ENCODE data around the gene PNPT1. TPM values are rescaled to one million over a fixed set of nuclear protein-coding genes. Genes with fewer than 3 reads are reported as not detected.
A peak's percentile ranks its signal among the peaks of the same experiment; 100 is the strongest.

PNPT1 gene
- total and polyA plus RNA-seq, 2 of the 13 experiments (the other 11 are each of a cell fraction or from before 2014, with no cell fraction given): 23.4 to 61.0 TPM

DNA sequence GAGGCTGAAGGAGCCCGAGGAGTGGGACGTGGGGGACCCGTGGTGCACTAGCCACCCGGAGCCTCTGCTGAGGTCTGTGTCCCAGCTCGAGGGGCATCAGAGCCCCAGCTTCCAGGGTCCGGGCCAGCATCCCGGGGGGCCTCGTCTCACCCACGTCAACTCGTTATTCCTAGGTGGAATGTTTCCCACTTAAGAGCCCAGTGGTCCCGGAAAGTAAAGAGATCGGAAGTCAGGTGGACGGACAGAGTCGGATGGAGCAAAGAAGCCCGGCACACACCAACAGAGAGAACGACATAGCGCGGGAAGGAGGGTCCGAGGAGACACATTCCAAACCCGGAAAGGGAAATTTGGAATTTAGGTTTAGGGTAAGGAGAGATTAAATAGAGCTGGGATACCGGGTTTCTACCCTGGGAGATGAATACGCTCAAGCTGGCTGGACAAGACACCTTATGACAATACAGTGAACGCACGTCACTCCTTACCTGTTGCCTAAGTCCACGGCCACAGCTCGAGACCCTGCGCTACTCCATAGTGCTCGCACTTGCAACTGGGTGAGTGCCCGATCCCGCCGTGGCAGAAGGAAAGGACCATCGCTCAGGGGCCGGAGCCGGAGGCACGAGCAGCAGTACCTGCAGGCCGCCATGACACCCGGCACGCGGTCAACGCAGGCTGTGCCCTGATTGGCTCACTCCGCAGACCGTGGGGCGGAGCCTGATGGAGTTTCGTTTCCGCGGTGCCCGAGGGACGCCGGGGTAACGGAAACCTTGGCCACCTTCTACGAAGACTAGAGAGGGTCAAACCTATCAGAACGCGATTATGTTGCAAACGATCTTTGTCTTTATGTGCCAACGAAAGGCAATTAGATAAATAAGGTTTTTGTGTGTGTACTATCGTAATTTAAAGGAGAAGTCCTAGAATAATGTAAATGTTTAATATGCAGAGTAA lies at the start of gene PNPT1 (continued):
- TF ChIP-seq GTF2F1 (IDR thresholded peaks at IDR 0.05; ENCODE audit: low read length) (no peak), ZNF724P (CRISPR knock-in tag; IDR thresholded peaks at IDR 0.05; ENCODE audit: borderline replicate concordance) (peak; percentile 82; the same call in 1 of the 2 replicates), MAFF (IDR thresholded peaks at IDR 0.05; ENCODE audit: low read depth, low read length) (no peak), PRPF4 (IDR thresholded peaks at IDR 0.05; ENCODE audit: low read depth, low read length, poor library complexity, severe bottlenecking) (no peak), ATF1 (CRISPR knock-in tag; IDR thresholded peaks at IDR 0.05) (no peak), CREB1 (IDR thresholded peaks at IDR 0.05) (peak; percentile 60; the same call in 1 of the 2 replicates), CREB1 (CRISPR knock-in tag; IDR thresholded peaks at IDR 0.05) (peak; percentile 79), SMAD3 (CRISPR knock-in tag; IDR thresholded peaks at IDR 0.05) (peak; percentile 79), ZNF317 (CRISPR knock-in tag; IDR thresholded peaks at IDR 0.05) (0 out of 2 replicates have a peak, but pooled peaks have one; percentile 30), ZNF205 (CRISPR knock-in tag; IDR thresholded peaks at IDR 0.05) (peak; percentile 27; the same call in 1 of the 2 replicates), ZNF883 (CRISPR knock-in tag; IDR thresholded peaks at IDR 0.05; ENCODE audit: not compliant biosample characterization) (peak; percentile 92), HNRNPLL (IDR thresholded peaks at IDR 0.05; ENCODE audit: low read depth, low read length, poor library complexity, severe bottlenecking) (peak; percentile 67), ZNF282 (IDR thresholded peaks at IDR 0.05; ENCODE audit: partially characterized antibody) (no peak), ZFP36L2 (CRISPR knock-in tag; IDR thresholded peaks at IDR 0.05) (no peak; the same call in 1 of the 2 replicates), SCMH1 (CRISPR knock-in tag; IDR thresholded peaks at IDR 0.05; ENCODE audit: borderline replicate concordance) (no peak), ZNF260 (CRISPR knock-in tag; IDR thresholded peaks at IDR 0.05; ENCODE audit: borderline replicate concordance, low read depth) (no peak), SSRP1 (CRISPR knock-in tag; IDR thresholded peaks at IDR 0.05) (no peak), MTF1 (CRISPR knock-in tag; IDR thresholded peaks at IDR 0.05) (no peak; the same call in 1 of the 2 replicates), BRD4 (CRISPR knock-in tag; IDR thresholded peaks at IDR 0.05) (peak; percentile 91), NONO (IDR thresholded peaks at IDR 0.05) (no peak), NONO (CRISPR knock-in tag; conservative IDR thresholded peaks at IDR 0.05) (peak; percentile 91), YY1 (IDR thresholded peaks at IDR 0.05; ENCODE audit: insufficient read depth, insufficient replicate concordance, low read depth, low read length) (peak; percentile 99), ZNF296 (CRISPR knock-in tag; conservative IDR thresholded peaks at IDR 0.05) (no peak), ZNF10 (CRISPR knock-in tag; IDR thresholded peaks at IDR 0.05; ENCODE audit: borderline replicate concordance, low read depth) (no peak), ZNF432 (CRISPR knock-in tag; IDR thresholded peaks at IDR 0.05; ENCODE audit: borderline replicate concordance) (no peak)
- TF ChIP-seq, protein P1, sequence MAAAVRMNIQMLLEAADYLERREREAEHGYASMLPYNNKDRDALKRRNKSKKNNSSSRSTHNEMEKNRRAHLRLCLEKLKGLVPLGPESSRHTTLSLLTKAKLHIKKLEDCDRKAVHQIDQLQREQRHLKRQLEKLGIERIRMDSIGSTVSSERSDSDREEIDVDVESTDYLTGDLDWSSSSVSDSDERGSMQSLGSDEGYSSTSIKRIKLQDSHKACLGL (CRISPR knock-in tag; IDR thresholded peaks at IDR 0.05): peak; percentile 98
- TF ChIP-seq, protein P2, sequence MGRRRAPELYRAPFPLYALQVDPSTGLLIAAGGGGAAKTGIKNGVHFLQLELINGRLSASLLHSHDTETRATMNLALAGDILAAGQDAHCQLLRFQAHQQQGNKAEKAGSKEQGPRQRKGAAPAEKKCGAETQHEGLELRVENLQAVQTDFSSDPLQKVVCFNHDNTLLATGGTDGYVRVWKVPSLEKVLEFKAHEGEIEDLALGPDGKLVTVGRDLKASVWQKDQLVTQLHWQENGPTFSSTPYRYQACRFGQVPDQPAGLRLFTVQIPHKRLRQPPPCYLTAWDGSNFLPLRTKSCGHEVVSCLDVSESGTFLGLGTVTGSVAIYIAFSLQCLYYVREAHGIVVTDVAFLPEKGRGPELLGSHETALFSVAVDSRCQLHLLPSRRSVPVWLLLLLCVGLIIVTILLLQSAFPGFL (CRISPR knock-in tag; IDR thresholded peaks at IDR 0.05): peak; percentile 75; the same call in 1 of the 2 replicates
- TF ChIP-seq, protein P3, sequence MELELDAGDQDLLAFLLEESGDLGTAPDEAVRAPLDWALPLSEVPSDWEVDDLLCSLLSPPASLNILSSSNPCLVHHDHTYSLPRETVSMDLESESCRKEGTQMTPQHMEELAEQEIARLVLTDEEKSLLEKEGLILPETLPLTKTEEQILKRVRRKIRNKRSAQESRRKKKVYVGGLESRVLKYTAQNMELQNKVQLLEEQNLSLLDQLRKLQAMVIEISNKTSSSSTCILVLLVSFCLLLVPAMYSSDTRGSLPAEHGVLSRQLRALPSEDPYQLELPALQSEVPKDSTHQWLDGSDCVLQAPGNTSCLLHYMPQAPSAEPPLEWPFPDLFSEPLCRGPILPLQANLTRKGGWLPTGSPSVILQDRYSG (CRISPR knock-in tag; IDR thresholded peaks at IDR 0.05): peak; percentile 77; the same call in 1 of the 2 replicates
- TF ChIP-seq, protein P4, sequence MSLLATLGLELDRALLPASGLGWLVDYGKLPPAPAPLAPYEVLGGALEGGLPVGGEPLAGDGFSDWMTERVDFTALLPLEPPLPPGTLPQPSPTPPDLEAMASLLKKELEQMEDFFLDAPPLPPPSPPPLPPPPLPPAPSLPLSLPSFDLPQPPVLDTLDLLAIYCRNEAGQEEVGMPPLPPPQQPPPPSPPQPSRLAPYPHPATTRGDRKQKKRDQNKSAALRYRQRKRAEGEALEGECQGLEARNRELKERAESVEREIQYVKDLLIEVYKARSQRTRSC (CRISPR knock-in tag; IDR thresholded peaks at IDR 0.05; ENCODE audit: low read depth): no peak
